H1 (cell line): ENCODE data around the gene GNB5. TPM values are rescaled to one million over a fixed set of nuclear protein-coding genes. Genes with fewer than 3 reads are reported as not detected.

Experiments used
- CTCF ChIA-PET: fragments of 300-600 bp; sonication (Branson Sonifier 250); formaldehyde crosslinking; loops from one replicate; lab custom pipeline; 2021; ENCODE audit not compliant: partially characterized antibody; lab: Charles Lee
- POLR2A ChIA-PET: fragments of 300-600 bp; sonication (Branson Sonifier 250); formaldehyde crosslinking; loops from one replicate; lab custom pipeline; 2021; ENCODE audit warnings: inconsistent platforms; ENCODE audit not compliant: partially characterized antibody; lab: Charles Lee
- DNase-seq, 2 experiments: peaks; one replicate each; pipeline versions ENCODE4 v3.0.0 to v3.0.0-alpha.2; 2010 to 2022; ENCODE audit warnings: low spot score in 2 of 2, low read depth in 1 of 2, mixed read lengths in 1 of 2
- FAIRE-seq: peaks from 2 replicates; lab custom pipeline; 2011; peaks lifted over from hg19 to GRCh38; lab: Jason Lieb, UNC
- H2AFZ ChIP-seq: 2 replicates; pipeline ENCODE4 v1.8.1; 2012; ENCODE audit warnings: low read length, inconsistent platforms
- H2AK5ac ChIP-seq: 2 replicates; pipeline ENCODE4 v1.6.1; 2013; ENCODE audit warnings: low read depth, low read length
- H2BK120ac ChIP-seq: replicated peaks from 2 replicates; pipeline ENCODE3; 2013; ENCODE audit warnings: low read depth, low read length, inconsistent platforms
- H2BK12ac ChIP-seq: 2 replicates; pipeline ENCODE4 v1.6.1; 2013; ENCODE audit warnings: low read depth, low read length
- H2BK15ac ChIP-seq: 2 replicates; pipeline ENCODE4 v1.6.1; 2013; ENCODE audit warnings: low read length
- H2BK20ac ChIP-seq: 2 replicates; pipeline ENCODE4 v1.6.1; 2013; ENCODE audit warnings: low read length
- H2BK5ac ChIP-seq: 2 replicates; pipeline ENCODE4 v1.6.1; 2013; ENCODE audit warnings: low read depth, low read length
- H3K14ac ChIP-seq: 2 replicates; pipeline ENCODE4 v1.6.1; 2013; ENCODE audit warnings: inconsistent platforms; ENCODE audit not compliant: insufficient read length
- H3K18ac ChIP-seq: 2 replicates; pipeline ENCODE4 v1.6.1; 2013; ENCODE audit warnings: low read length; ENCODE audit errors: extremely low read depth
- H3K23ac ChIP-seq: 2 replicates; pipeline ENCODE4 v1.6.1; 2013; ENCODE audit warnings: inconsistent platforms; ENCODE audit not compliant: insufficient read length
- H3K23me2 ChIP-seq: 2 replicates; pipeline ENCODE4 v1.6.1; 2013; ENCODE audit warnings: low read depth, low read length
- H3K27ac ChIP-seq: 2 replicates; pipeline ENCODE4 v1.6.1; 2011; ENCODE audit warnings: low read depth, low read length, inconsistent platforms
- H3K27me3 ChIP-seq, 4 experiments: replicated peaks in 1 of 4; 1 replicate in 1 of 4; 2 replicates in 3 of 4; pipeline versions ENCODE4 v1.6.1 to v1.8.1; 2011 to 2013; ENCODE audit warnings: low read length in 3 of 4, mild to moderate bottlenecking in 3 of 4, inconsistent platforms in 2 of 4, mixed read lengths in 2 of 4, moderate library complexity in 1 of 4; ENCODE audit not compliant: control insufficient read depth in 3 of 4, insufficient read depth in 3 of 4; ENCODE audit errors: extremely low read depth in 1 of 4
- H3K36me3 ChIP-seq, 4 experiments: 2 replicates each; pipeline versions ENCODE4 v1.6.1 to v1.8.1; 2011 to 2013; ENCODE audit warnings: mild to moderate bottlenecking in 4 of 4, low read length in 3 of 4, moderate library complexity in 2 of 4, control low read depth in 1 of 4, inconsistent platforms in 1 of 4; ENCODE audit not compliant: insufficient read depth in 4 of 4, control insufficient read depth in 2 of 4
- H3K4ac ChIP-seq: replicated peaks from 2 replicates; pipeline ENCODE3; 2013; ENCODE audit warnings: low read length, low read depth, mixed read lengths, inconsistent platforms; ENCODE audit not compliant: insufficient read length
- H3K4me1 ChIP-seq, 4 experiments: replicated peaks in 1 of 4; 1 replicate in 1 of 4; 2 replicates in 3 of 4; pipeline versions ENCODE4 v1.6.1 to v1.8.1; 2011 to 2013; ENCODE audit warnings: low read length in 3 of 4, inconsistent platforms in 2 of 4, mixed read lengths in 1 of 4; ENCODE audit not compliant: insufficient read depth in 4 of 4, control insufficient read depth in 3 of 4
- H3K4me2 ChIP-seq, 2 experiments: 2 replicates each; pipeline versions ENCODE4 v1.6.1 to v1.8.1; 2011 to 2013; ENCODE audit warnings: low read depth in 2 of 2, low read length in 2 of 2, control low read depth in 1 of 2, inconsistent platforms in 1 of 2, mild to moderate bottlenecking in 1 of 2; ENCODE audit not compliant: insufficient read depth in 1 of 2
- H3K4me3 ChIP-seq, 4 experiments: fragments of 200-600, 300-600 bp in 1 of 4; sonication (generic), shearing (Covaris generic), sonication (Bioruptor Twin) in 1 of 4; 2 replicates each; pipeline versions ENCODE4 v1.5.1 to v1.8.1; 2011 to 2016; ENCODE audit warnings: low read length in 4 of 4, low read depth in 3 of 4, control low read depth in 2 of 4, inconsistent platforms in 2 of 4, mild to moderate bottlenecking in 2 of 4, mixed read lengths in 1 of 4, moderate library complexity in 1 of 4; ENCODE audit not compliant: insufficient read depth in 2 of 4; ENCODE audit errors: extremely low read depth in 1 of 4
- H3K56ac ChIP-seq: replicated peaks from 2 replicates; pipeline ENCODE3; 2013; ENCODE audit warnings: low read depth, mild to moderate bottlenecking, mixed read lengths, low read length, inconsistent platforms; ENCODE audit not compliant: insufficient read length
- H3K79me1 ChIP-seq: 2 replicates; pipeline ENCODE4 v1.6.1; 2013; ENCODE audit warnings: low read depth, low read length, control low read depth
- H3K79me2 ChIP-seq, 2 experiments: 2 replicates each; pipeline versions ENCODE4 v1.6.1 to v1.8.1; 2012 to 2013; ENCODE audit warnings: low read length in 2 of 2, mild to moderate bottlenecking in 2 of 2, inconsistent platforms in 1 of 2; ENCODE audit not compliant: insufficient read depth in 2 of 2, control insufficient read depth in 1 of 2
- H3K9ac ChIP-seq, 4 experiments: replicated peaks in 1 of 4; 1 replicate in 1 of 4; 2 replicates in 3 of 4; pipeline versions ENCODE4 v1.6.1 to v1.8.1; 2011 to 2013; ENCODE audit warnings: low read depth in 3 of 4, low read length in 3 of 4, control low read depth in 2 of 4, mild to moderate bottlenecking in 2 of 4, moderate library complexity in 2 of 4, inconsistent platforms in 1 of 4; ENCODE audit errors: extremely low read depth in 1 of 4
- H3K9me3 ChIP-seq, 2 experiments: 2 replicates each; pipeline versions ENCODE4 v1.6.1 to v1.8.1; 2012 to 2013; ENCODE audit warnings: mild to moderate bottlenecking in 2 of 2, moderate library complexity in 2 of 2, control low read depth in 1 of 2, inconsistent platforms in 1 of 2, low read depth in 1 of 2, low read length in 1 of 2, mixed read lengths in 1 of 2; ENCODE audit not compliant: insufficient read depth in 2 of 2
- H4K20me1 ChIP-seq, 2 experiments: replicated peaks in 1 of 2; 2 replicates each; pipeline versions ENCODE3 to v1.8.1; 2011 to 2013; ENCODE audit warnings: inconsistent platforms in 2 of 2, low read length in 2 of 2, mild to moderate bottlenecking in 1 of 2; ENCODE audit not compliant: insufficient read depth in 2 of 2, control insufficient read depth in 1 of 2
- H4K5ac ChIP-seq: 2 replicates; pipeline ENCODE4 v1.6.1; 2013; ENCODE audit warnings: low read length, low read depth, mixed read lengths, inconsistent platforms; ENCODE audit not compliant: insufficient read length
- H4K8ac ChIP-seq: 2 replicates; pipeline ENCODE4 v1.8.0; 2013; ENCODE audit warnings: mild to moderate bottlenecking, moderate library complexity, low read length, inconsistent platforms; ENCODE audit not compliant: insufficient read depth; ENCODE audit errors: extremely low read depth
- H4K91ac ChIP-seq: replicated peaks from 2 replicates; pipeline ENCODE3; 2013; ENCODE audit warnings: low read length, mixed read lengths, inconsistent platforms; ENCODE audit not compliant: insufficient read length
- ASH2L ChIP-seq: fragments of 200-600, 300-600 bp; sonication (generic); IDR thresholded peaks from one replicate; pipeline ENCODE4 v1.7.1; 2017; ENCODE audit warnings: low read length
- CREB1 ChIP-seq: IDR thresholded peaks from 2 replicates; pipeline ENCODE4 v1.6.1; 2012; ENCODE audit warnings: inconsistent platforms
- CTBP2 ChIP-seq: IDR thresholded peaks from 2 replicates; pipeline ENCODE4 v1.7.0; 2011; ENCODE audit warnings: borderline replicate concordance, mild to moderate bottlenecking, moderate library complexity, mixed read lengths, low read length; ENCODE audit not compliant: insufficient read depth, insufficient read length
- EP300 ChIP-seq, 2 experiments: IDR thresholded peaks; 1 replicate in 1 of 2; 2 replicates in 1 of 2; pipeline ENCODE4 v1.6.1; 2011 to 2012; ENCODE audit warnings: low read depth in 2 of 2, low read length in 2 of 2, mild to moderate bottlenecking in 2 of 2, borderline replicate concordance in 1 of 2, inconsistent platforms in 1 of 2, moderate library complexity in 1 of 2
- FOSL1 ChIP-seq: IDR thresholded peaks from 2 replicates; pipeline ENCODE4 v1.6.1; 2011; ENCODE audit warnings: mild to moderate bottlenecking, low read depth, low read length, moderate library complexity; ENCODE audit not compliant: insufficient read depth
- KDM1A ChIP-seq: fragments of 200-600, 300-600 bp; sonication (generic); IDR thresholded peaks from 2 replicates; pipeline ENCODE4 v1.7.1; 2016; ENCODE audit warnings: mild to moderate bottlenecking, low read length, borderline replicate concordance
- MAFK ChIP-seq: IDR thresholded peaks from 2 replicates; pipeline ENCODE4 v1.6.1; 2012; ENCODE audit warnings: low read depth, mild to moderate bottlenecking, improper control_type of control experiment, low read length
- NANOG ChIP-seq: IDR thresholded peaks from 2 replicates; pipeline ENCODE4 v1.6.1; 2011; ENCODE audit warnings: low read length, low read depth, mild to moderate bottlenecking, inconsistent platforms; ENCODE audit not compliant: insufficient read depth, poor library complexity, severe bottlenecking
- POLR2AphosphoS5 ChIP-seq: IDR thresholded peaks from 2 replicates; pipeline ENCODE4 v1.6.1; 2011; ENCODE audit warnings: low read depth, low read length
- RNF2 ChIP-seq: fragments of 200-900, 300-1000 bp; sonication (generic); IDR thresholded peaks from 2 replicates; pipeline ENCODE4 v1.7.1; 2016; ENCODE audit warnings: borderline replicate concordance, low read depth, mild to moderate bottlenecking, antibody characterized with exemption, low read length; ENCODE audit not compliant: poor library complexity, severe bottlenecking; ENCODE audit errors: missing control alignments
- SIN3A ChIP-seq, 2 experiments: IDR thresholded peaks in 1 of 2; conservative IDR thresholded peaks in 1 of 2; 2 replicates each; pipeline ENCODE4 v1.6.1; 2011 to 2012; ENCODE audit warnings: low read length in 2 of 2, improper control_type of control experiment in 1 of 2, low read depth in 1 of 2, mild to moderate bottlenecking in 1 of 2
- SRF ChIP-seq: IDR thresholded peaks from 2 replicates; pipeline ENCODE4 v1.6.1; 2011; ENCODE audit warnings: mild to moderate bottlenecking, low read depth, low read length, moderate library complexity
- TBP ChIP-seq: IDR thresholded peaks from 2 replicates; pipeline ENCODE4 v1.6.1; 2011; ENCODE audit warnings: low read depth, low read length, improper control_type of control experiment
- TCF12 ChIP-seq: IDR thresholded peaks from 2 replicates; pipeline ENCODE4 v1.6.1; 2011; ENCODE audit warnings: low read depth, mild to moderate bottlenecking, low read length
- WGBS, 2 experiments: shearing (Covaris generic) in 1 of 2; methylation state at CpG; one replicate each; pipeline versions ENCODE4 v1.1.6 to v1.1.7; 2013 to 2015; ENCODE audit warnings: low lambda C conversion rate in 2 of 2, mixed read lengths in 2 of 2, inconsistent platforms in 1 of 2, low coverage in 1 of 2, missing lambda C conversion rate in 1 of 2; ENCODE audit not compliant: insufficient replicate concordance in 2 of 2, insufficient coverage in 1 of 2, insufficient read length in 1 of 2; ENCODE audit errors: extremely low coverage in 1 of 2, missing lambda C conversion rate in 1 of 2; 5-methylcytosine and 5-hydroxymethylcytosine counted together
- polyA plus RNA-seq, 7 experiments: library from polyadenylated mRNA; depleted of rRNA in 3 of 7; stranded (reverse) in 5 of 7; unstranded in 2 of 7; fragments of >200 nt in 5 of 7; fragments of 200-250 nt in 2 of 7; gene quantifications; 1 replicate in 5 of 7; 2 replicates in 1 of 7; 4 replicates in 1 of 7; pipeline versions ENCODE4 v1.2.1 to v1.2.3, GENCODE V29; 2011 to 2013; ENCODE audit warnings: missing spikeins in 2 of 7, mixed read lengths in 2 of 7
- total RNA-seq: library from RNA; stranded (reverse); fragmentation: NEBNext Ultra II Directional; extraction: Animal tissue kit (Norgen Biotek cat#: 25700); gene quantifications from 2 replicates; pipeline ENCODE4 v1.2.1, GENCODE V29; 2021

GNB5 gene
- total and polyA plus RNA-seq, 2 of the 8 experiments (the other 6 are each of a cell fraction or from before 2014, with no cell fraction given), result 21.7 to 42.5 TPM

- Histone ChIP-seq H3K4me1 (peaks cover 0 to 4% (median 1%) of the 10 kb centered on the region in 4 experiments; a peak in 3 of 7 replicates), H3K23ac (no peak overlapping the region), H3K27me3 (no peaks in the 10 kb centered on the region), H2BK5ac (no peak overlapping the region), H2AFZ (no peak overlapping the region), H2BK20ac (no peak overlapping the region), H3K9me3 (no peaks in the 10 kb centered on the region), H3K79me2 (no peaks in the 10 kb centered on the region), H4K91ac (no peak overlapping the region), H3K36me3 (no peaks in the 10 kb centered on the region), H3K4me2 (no peak overlapping the region), H3K4ac (no peak overlapping the region), H2BK12ac (no peak overlapping the region), H3K4me3 (no peak overlapping the region), H2BK120ac (no peak overlapping the region), H3K79me1 (no peaks in the 10 kb centered on the region), H4K20me1 (no peaks in the 10 kb centered on the region), H3K18ac (no peak overlapping the region), H3K23me2 (no peaks in the 10 kb centered on the region), H2BK15ac (no peak overlapping the region), H3K9ac (no peak overlapping the region), H2AK5ac (no peak overlapping the region), H3K56ac (no peak overlapping the region), H4K5ac (no peak overlapping the region), H4K8ac (no peak overlapping the region), H3K27ac (no peak overlapping the region), H3K14ac (no peak overlapping the region)
- WGBS, 2 experiments, result 77% methylated on average over 4 of the region's 4 CpGs; no CpG with 5 or more reads in 1 of the 2 experiments
- ChIA-PET POLR2A (interaction anchor here (1.0 kb wide), 2 partner anchors 31 to 63 kb away, joined by 3 to 4 read pairs; no protein-coding TSS in a partner anchor), CTCF (interaction anchor here (0.6 to 1.6 kb wide), 9 partner anchors 11 to 1048 kb away, joined by 3 to 6 read pairs (median 3); no protein-coding TSS in a partner anchor)
- DNase-seq, result no peak
- no peak for FAIRE-seq
- TF ChIP-seq MAFK, result no peak
- no peak for TF ChIP-seq KDM1A
- no peak for TF ChIP-seq RNF2
- TF ChIP-seq CTBP2, result no peak
- TF ChIP-seq POLR2AphosphoS5, result no peak
- TF ChIP-seq ASH2L, result no peak
- no peak for TF ChIP-seq TCF12
- TF ChIP-seq TBP, result no peak
- TF ChIP-seq NANOG, result no peak
- TF ChIP-seq SIN3A (conservative IDR thresholded peaks at IDR 0.05 in 1 of 2, IDR thresholded peaks at IDR 0.05 in 1 of 2; ENCODE audit: low read depth in 1 of 2, low read length in 2 of 2), result no peak
- no peak for TF ChIP-seq SRF
- no peak for TF ChIP-seq EP300 (IDR thresholded peaks at IDR 0.05; ENCODE audit: borderline replicate concordance in 1 of 2, low read depth in 2 of 2, low read length in 2 of 2)
- no peak for TF ChIP-seq CREB1
- TF ChIP-seq FOSL1, result no peak
Observed at GRCh38 chr15:52083603-52084002, 107.6 kb downstream of the GNB5 start.
